OCI-LY1 (cell line): ENCODE results near the gene TAS1R1.
A peak's percentile ranks its signal among the peaks of the same experiment; 100 is the strongest.
"Not testable (repeated sequence)": the region's sequence is repeated elsewhere in the genome, so short reads cannot be mapped to it uniquely, and the experiment has no call there.

Experiments used
- H2AFZ ChIP-seq: fragments of 200-600 bp; sonication (generic), shearing (Covaris generic); 2 replicates; pipeline ENCODE4 v1.6.0; 2014; ENCODE audit warnings: antibody characterized with exemption, mild to moderate bottlenecking, low read length
- H3F3A ChIP-seq: fragments of 200-600 bp; sonication (generic), shearing (Covaris generic); 2 replicates; pipeline ENCODE4 v1.6.0; 2014; ENCODE audit warnings: mild to moderate bottlenecking, antibody characterized with exemption, low read length, moderate library complexity; ENCODE audit not compliant: insufficient read depth
- H3K27ac ChIP-seq: fragments of 200-600 bp; sonication (generic); 2 replicates; pipeline ENCODE4 v1.5.1; 2014; ENCODE audit warnings: low read length, mixed run types, mild to moderate bottlenecking, low read depth; ENCODE audit not compliant: poor library complexity, severe bottlenecking
- H3K27me3 ChIP-seq: fragments of 200-600 bp; sonication (generic); 2 replicates; pipeline ENCODE4 v1.6.0; 2014; ENCODE audit warnings: antibody characterized with exemption, mild to moderate bottlenecking, low read length, moderate library complexity; ENCODE audit not compliant: insufficient read depth
- H3K36me3 ChIP-seq: fragments of 200-600 bp; sonication (generic); 2 replicates; pipeline ENCODE4 v1.6.1; 2014; ENCODE audit warnings: mild to moderate bottlenecking, antibody characterized with exemption, low read length, moderate library complexity, mixed read lengths; ENCODE audit not compliant: insufficient read depth
- H3K4me1 ChIP-seq: fragments of 200-600 bp; sonication (generic); 2 replicates; pipeline ENCODE4 v1.5.1; 2014; ENCODE audit warnings: mild to moderate bottlenecking, low read length, moderate library complexity; ENCODE audit not compliant: insufficient read depth, severe bottlenecking
- H3K4me2 ChIP-seq: fragments of 200-600 bp; sonication (generic), shearing (Covaris generic); 2 replicates; pipeline ENCODE4 v1.6.1; 2014; ENCODE audit warnings: low read length
- H3K4me3 ChIP-seq: fragments of 200-600 bp; sonication (generic); 2 replicates; pipeline ENCODE4 v1.5.1; 2014; ENCODE audit warnings: low read length, low read depth, mild to moderate bottlenecking, mixed read lengths; ENCODE audit not compliant: poor library complexity, severe bottlenecking
- H3K79me2 ChIP-seq: fragments of 200-600 bp; shearing (Covaris generic); 2 replicates; pipeline ENCODE4 v1.6.1; 2016; ENCODE audit warnings: mixed run types, low read length, mixed read lengths; ENCODE audit not compliant: insufficient read depth
- H3K9ac ChIP-seq: fragments of 200-600 bp; sonication (generic), shearing (Covaris generic); 2 replicates; pipeline ENCODE4 v1.6.1; 2014; ENCODE audit warnings: mild to moderate bottlenecking, low read length, mixed read lengths
- H3K9me2 ChIP-seq: fragments of 200-600 bp; sonication (generic), shearing (Covaris generic); 2 replicates; pipeline ENCODE4 v1.6.1; 2014; ENCODE audit warnings: low read depth, mild to moderate bottlenecking, low read length, mixed read lengths
- H3K9me3 ChIP-seq: fragments of 200-600 bp; shearing (Covaris generic); 2 replicates; pipeline ENCODE4 v1.6.1; 2014; ENCODE audit warnings: low read length, mixed read lengths
- H4K20me1 ChIP-seq: fragments of 200-600 bp; sonication (generic), shearing (Covaris generic); 2 replicates; pipeline ENCODE4 v1.6.0; 2016; ENCODE audit warnings: mild to moderate bottlenecking, low read length; ENCODE audit not compliant: insufficient read depth
- EZH2 ChIP-seq: fragments of 200-600 bp; sonication (generic), shearing (Covaris generic); IDR thresholded peaks from 2 replicates; pipeline ENCODE4 v1.8.0; 2017; ENCODE audit warnings: borderline replicate concordance, mixed run types, mild to moderate bottlenecking, antibody characterized with exemption, low read length, moderate library complexity, mixed read lengths
- TF ChIP-seq, protein P1 (sequence below): fragments of 200-600 bp; sonication (generic), shearing (Covaris generic); IDR thresholded peaks from 2 replicates; pipeline ENCODE4 v1.5.1; 2017; ENCODE audit warnings: mild to moderate bottlenecking, antibody characterized with exemption, low read length, moderate library complexity, mixed read lengths

The TAS1R1 gene

DNA sequence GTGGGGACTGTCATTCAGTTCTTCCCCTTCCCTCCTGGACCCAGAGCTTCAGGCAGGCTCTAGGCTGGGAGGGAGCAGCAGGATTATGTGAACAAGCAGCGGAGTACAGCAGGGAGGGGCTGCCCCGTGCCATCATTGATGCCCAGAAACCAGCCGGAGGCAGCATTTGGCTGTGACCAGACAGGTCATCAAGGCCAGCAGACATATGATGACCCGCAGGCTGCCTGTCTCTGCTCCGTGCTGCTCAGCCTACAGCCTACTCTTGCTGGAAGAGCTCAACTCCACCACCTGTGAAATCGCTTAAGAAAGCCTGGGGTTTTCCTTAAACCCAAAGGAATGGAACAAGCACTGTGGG is 42.6 kb downstream of the TAS1R1 start:
- Histone ChIP-seq H3K4me1 (peaks cover 40% of the 10 kb centered on the region), H3K9me2 (no peaks in the 10 kb centered on the region), H3K4me2 (no peak overlapping the region), H3F3A (no peaks in the 10 kb centered on the region), H4K20me1 (no peaks in the 10 kb centered on the region), H3K27ac (no peak overlapping the region), H3K9ac (no peak overlapping the region), H3K36me3 (peaks cover 76% of the 10 kb centered on the region), H3K27me3 (no peaks in the 10 kb centered on the region), H2AFZ (no peak overlapping the region), H3K4me3 (no peak overlapping the region), H3K9me3 (no peaks in the 10 kb centered on the region), H3K79me2 (peaks cover 27% of the 10 kb centered on the region)
- TF ChIP-seq EZH2 = no peak
- TF ChIP-seq, protein P1, sequence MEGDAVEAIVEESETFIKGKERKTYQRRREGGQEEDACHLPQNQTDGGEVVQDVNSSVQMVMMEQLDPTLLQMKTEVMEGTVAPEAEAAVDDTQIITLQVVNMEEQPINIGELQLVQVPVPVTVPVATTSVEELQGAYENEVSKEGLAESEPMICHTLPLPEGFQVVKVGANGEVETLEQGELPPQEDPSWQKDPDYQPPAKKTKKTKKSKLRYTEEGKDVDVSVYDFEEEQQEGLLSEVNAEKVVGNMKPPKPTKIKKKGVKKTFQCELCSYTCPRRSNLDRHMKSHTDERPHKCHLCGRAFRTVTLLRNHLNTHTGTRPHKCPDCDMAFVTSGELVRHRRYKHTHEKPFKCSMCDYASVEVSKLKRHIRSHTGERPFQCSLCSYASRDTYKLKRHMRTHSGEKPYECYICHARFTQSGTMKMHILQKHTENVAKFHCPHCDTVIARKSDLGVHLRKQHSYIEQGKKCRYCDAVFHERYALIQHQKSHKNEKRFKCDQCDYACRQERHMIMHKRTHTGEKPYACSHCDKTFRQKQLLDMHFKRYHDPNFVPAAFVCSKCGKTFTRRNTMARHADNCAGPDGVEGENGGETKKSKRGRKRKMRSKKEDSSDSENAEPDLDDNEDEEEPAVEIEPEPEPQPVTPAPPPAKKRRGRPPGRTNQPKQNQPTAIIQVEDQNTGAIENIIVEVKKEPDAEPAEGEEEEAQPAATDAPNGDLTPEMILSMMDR = no peak

DNA sequence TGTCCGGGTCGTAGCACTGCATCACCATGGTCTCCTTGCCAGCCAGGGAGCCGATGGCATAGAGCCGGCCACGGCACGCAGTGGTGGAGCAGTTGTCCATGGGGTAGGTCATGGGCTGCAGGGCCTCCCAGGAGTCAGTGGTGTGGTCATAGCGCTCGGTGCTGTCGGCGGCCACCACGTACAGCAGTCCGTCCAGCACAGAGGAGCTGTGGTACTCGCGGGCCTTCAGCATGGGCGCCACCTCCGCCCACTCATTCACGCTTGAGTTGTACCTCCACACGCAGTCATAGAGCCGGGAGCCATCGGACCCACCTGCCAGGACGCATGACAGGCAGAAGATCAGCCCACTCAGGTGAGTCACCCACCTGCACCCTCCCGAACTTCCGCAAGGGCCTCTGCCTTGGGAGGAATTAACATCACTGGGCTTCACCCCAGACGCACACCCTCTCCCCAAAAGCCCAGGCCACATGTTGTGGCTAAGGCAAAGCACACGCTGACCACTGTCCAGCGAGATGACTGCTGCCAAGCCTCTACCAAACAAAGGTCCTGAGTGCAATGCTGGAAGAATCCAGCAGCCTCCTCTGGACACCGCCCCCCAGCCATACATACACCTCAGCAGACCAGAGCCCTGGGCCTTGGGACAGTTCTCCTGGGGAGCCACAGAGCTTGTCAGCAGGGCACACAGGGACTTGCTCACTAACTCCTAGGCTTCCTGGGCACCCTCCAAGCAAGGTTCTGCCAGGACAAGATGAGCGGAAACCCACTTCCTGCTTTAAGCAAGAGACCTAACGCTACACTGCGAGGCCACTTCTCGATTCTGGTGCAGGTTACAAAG is 44.3 kb downstream of the TAS1R1 start:
- Histone ChIP-seq H3K9me2 (no peaks in the 10 kb centered on the region), H3K9ac (peak overlapping the region; percentile 58), H3K9me3 (no peaks in the 10 kb centered on the region), H2AFZ (no peak overlapping the region), H3K36me3 (peaks cover 60% of the 10 kb centered on the region), H3K27ac (peak overlapping the region; percentile 63), H3K4me1 (peaks cover 54% of the 10 kb centered on the region), H3K4me3 (peak overlapping the region; percentile 78), H4K20me1 (no peaks in the 10 kb centered on the region), H3K79me2 (peaks cover 27% of the 10 kb centered on the region), H3K4me2 (peak overlapping the region; percentile 99), H3F3A (no peaks in the 10 kb centered on the region), H3K27me3 (no peaks in the 10 kb centered on the region)
- no peak for TF ChIP-seq EZH2
- TF ChIP-seq, protein P1 = no peak

DNA sequence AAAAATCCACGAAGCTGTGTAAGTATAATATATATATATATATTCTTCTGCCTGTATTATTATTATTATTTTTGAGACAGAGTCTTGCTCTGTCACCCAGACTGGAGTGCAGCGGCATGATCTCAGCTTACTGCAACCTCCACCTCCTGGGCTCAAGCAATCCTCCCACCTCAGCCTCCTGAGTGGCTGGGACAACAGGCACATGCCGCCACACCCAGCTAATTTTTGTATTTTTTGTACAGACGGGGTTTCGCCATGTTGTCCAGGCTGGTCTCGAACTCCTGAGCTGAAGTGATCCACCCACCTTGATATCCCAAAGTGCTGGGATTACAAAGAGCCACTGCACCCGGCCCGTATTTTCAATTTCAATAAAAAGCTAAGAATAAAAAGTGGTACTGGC is 44.9 kb downstream of the TAS1R1 start:
- H3F3A ChIP-seq, H3K9me2 ChIP-seq, H4K20me1 ChIP-seq, H3K9me3 ChIP-seq, H3K27me3 ChIP-seq, H2AFZ ChIP-seq: not testable (repeated sequence)
- H3K4me3 ChIP-seq = peak overlapping the region; percentile 78
- peak overlapping the region; percentile 81 for H3K27ac ChIP-seq
- peak overlapping the region; percentile 99 for H3K4me2 ChIP-seq
- peaks cover 27% of the 10 kb centered on the region for H3K79me2 ChIP-seq
- H3K9ac ChIP-seq = peak overlapping the region; percentile 95
- peaks cover 56% of the 10 kb centered on the region for H3K4me1 ChIP-seq
- peaks cover 54% of the 10 kb centered on the region for H3K36me3 ChIP-seq
